EH (cell line): ENCODE measurements around the gene EPN2.

Source experiments
- DNase-seq: peaks from one replicate; pipeline ENCODE4 v3.0.0-alpha.2; 2015; ENCODE audit warnings: low read depth

EPN2 gene

DNA sequence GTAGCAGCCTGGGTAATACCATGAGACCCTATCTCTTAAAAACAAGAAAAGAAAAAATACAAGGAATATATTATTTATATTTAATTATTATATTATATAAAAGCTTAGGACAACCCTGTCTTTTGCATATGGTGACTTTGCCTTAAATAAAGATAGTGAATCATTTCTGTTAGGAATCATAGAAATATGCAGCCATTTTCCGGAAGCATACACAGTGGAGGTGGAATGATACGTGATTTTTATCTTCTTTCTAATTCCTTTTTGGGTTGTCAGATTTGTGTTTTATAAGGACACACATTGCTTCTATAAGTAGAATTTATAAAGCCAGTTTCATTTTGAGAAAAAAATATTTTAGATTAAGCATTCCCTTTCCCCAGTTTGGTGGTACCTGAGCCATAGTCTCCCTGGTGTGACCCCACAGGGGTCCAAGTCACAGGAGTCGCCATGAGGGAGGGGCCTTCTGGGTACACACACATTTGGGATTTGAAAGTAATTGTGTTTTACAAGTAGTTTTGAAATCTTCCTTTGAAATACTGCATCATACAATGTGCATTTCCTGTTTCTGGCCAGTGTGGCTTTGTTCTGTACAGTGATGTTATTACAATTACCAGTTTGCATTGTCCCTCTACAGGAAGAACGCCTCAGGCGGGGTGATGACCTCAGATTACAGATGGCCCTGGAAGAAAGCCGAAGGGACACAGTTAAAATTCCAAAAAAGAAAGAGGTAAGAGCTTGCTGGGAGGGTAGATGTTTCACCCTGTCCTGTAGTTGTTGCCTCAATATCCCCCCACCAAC is 74.5 kb downstream of the EPN2 start:
- peak; percentile 66 for DNase-seq

DNA sequence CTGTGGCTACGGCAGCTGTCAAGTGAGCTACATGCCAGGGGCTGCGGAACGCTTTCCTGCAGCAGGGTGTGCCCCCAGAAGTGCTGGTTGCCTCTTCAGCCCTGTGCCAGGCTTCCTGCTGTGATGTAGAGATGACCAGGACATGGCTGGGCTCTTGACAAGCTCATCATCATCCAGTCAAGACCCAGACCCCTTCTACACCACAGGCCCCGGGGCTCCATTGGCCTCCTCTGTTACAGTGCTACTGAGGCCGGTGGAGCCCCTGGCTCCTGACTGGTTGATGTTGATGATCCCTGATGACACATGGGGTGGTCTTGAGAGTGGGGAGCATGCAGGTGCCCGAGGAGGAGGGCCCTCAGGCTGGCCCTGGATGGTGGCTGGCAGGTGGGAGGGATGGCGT is 75.2 kb downstream of the EPN2 start:
- no peak for DNase-seq

DNA sequence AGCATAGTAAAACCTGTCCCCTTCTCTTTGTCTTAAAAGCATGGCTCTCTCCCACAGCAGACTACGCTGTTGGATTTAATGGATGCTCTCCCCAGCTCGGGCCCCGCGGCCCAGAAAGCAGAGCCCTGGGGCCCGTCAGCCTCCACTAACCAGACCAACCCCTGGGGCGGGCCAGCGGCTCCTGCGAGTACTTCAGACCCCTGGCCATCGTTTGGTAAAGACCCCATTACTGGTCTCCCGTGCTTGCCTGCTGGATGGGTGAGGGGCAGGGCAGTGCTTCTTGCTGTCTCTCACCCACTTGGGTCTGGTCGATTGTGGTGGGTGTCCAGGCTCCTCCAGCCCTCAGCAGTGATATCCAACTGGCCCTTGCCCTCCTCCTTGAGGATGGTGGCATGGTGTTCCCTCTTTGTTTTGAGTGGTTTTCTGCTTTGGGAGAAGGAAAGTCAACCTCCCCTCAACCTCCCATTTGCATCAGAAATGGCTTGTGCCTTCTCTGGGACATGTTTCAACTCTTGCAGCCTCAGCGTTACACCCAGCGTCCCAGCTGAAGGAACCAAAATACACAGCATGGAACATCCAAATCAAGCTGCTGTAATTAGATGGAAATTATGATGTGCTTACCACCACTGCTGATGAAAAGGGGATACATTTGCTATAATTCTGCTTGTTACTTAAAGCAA is 76.0 kb downstream of the EPN2 start:
- DNase-seq = no peak

DNA sequence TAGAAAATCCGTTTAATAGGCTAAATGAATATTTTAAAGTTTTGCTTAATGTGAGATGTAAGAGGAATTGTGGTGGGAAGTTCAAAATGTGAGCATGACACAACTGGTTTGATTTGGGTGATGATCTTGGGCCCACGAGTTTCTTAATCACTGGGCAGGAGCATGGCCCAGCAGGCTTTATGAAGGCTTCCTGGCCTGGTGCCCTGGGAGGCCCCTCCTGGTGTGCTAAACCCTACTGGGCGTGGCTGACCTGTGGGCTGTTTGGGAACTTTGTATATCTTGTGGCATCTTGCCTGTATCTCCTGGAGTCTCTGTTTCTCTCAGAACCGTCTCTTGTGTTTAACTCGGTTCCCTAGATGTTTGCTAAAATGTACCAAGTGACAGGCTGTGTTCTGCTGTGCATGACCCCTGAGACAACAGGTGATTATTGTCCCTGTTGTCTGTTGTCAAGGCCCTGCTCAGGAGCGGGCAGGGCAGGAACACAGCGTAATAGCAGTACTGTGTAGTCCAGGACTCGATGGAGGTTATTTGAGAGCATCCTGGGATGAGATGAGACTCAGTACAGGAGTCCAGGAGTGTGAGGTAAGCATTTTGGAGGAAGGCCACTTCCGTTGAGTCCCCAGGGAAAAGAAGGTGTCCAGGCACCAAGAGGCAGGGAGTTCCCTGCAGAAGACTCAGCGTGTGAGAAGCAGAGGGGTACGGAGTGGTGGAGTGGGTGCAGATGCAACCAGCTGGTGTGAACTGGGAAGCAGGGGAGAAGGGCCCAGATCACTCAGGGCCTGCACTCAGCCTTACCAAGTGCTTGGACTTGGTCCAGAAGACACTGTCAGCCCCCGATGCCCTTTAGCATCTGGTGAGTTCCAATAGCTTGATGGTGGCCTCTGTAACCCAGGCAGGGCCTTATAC is 76.8 kb downstream of the EPN2 start:
- DNase-seq = no peak

DNA sequence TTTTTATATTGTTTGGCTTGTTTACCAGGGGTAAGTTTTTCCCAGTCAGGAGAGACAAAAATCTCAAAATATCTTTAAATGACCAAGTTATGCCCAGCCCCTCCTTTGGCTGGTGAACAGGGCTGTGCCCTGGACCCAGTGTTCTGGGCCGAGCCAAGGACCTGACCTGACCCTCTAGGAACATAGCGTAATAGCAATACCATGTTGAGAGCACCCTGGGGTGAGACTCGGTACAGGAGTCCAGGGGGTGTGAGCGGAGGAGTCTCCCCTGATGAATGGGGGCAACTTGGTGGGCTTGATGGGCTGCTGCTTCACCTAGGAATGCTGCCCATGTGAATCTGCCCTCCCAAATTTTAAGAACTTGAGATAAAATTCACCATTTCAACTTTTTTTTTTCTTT is 77.9 kb downstream of the EPN2 start:
- no peak for DNase-seq

DNA sequence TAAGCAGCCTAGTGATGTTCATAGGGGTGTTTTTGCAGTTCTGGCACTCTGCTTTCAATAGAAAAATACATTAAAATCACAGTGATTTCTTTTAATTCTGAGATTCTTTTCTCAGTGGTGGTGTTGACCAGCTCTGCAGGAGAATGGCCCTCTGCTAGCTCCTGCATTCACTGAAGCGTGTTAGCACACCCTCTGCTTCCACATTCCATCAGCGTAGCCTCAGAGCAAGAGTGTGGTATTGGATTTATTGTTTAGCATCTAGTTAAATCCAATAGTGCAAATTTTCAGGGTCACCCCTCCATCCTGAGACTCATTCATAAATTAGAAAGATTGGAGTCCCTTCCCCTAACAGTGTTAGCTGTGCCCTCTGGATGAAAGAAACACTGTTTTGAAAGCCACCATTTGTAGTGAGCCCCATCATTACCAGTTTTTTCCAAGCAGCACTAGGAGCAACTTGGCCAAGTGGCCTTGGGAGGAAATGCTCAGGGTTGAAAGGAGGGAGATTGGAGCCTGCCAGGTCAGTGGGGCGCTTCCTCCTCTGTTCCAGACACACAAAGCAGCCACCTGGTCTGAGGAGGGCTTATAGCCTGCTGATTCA is 79.7 kb downstream of the EPN2 start:
- DNase-seq = no peak

DNA sequence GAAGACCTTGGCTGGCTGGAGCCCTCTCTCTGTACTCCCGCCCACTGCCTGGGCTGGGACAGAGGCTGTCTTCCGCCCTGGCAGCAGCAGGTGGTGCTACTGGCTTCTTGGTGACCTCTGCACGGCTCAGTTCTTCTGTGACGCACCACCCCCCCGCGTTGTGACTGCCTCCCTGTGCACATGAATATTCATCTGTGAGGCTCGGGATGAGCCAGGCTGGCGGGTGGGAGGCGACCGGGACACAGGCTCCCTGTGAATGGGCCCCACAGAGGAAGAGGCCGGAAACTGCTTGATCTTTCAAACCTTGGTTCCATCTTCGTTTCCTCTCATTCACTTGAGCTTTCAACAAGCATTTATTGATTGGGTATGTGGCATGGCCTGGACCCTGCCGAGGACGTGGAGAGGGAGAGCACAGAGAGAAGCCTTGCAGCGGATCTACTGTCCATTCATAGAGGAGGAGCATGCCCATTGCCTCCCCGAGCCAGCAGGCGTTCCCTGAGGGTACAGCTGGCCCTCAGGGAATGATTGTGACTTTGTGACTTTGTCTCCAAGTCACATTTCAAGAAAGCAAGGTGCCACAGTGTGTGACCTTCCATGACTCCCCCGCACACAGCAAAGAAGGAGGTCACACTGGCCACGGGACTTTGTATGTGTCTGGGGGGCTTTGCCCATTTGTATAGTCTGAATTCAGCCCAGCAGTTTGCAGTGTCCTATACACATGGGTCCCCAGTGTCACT is 80.4 kb downstream of the EPN2 start:
- DNase-seq = peak; percentile 75

DNA sequence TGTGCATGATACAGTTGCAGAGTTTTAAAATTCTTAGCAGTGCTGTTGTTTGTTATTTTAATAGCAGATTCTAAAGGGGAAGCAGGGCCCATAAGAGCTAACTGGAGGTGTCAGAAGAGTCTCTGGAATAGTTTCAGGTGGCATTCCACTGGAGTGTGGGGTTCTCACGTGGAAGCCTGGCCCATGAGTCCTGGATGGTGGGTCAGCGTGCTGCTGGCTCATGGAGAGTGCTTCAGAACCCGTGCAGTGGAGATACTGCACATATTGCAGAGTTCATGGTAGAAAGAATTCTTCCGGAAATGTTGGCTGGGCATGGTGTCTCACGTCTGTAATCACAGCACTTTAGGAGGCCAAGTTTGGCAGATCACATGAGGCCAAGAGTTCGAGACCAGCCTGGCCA is 81.4 kb downstream of the EPN2 start:
- no peak for DNase-seq

DNA sequence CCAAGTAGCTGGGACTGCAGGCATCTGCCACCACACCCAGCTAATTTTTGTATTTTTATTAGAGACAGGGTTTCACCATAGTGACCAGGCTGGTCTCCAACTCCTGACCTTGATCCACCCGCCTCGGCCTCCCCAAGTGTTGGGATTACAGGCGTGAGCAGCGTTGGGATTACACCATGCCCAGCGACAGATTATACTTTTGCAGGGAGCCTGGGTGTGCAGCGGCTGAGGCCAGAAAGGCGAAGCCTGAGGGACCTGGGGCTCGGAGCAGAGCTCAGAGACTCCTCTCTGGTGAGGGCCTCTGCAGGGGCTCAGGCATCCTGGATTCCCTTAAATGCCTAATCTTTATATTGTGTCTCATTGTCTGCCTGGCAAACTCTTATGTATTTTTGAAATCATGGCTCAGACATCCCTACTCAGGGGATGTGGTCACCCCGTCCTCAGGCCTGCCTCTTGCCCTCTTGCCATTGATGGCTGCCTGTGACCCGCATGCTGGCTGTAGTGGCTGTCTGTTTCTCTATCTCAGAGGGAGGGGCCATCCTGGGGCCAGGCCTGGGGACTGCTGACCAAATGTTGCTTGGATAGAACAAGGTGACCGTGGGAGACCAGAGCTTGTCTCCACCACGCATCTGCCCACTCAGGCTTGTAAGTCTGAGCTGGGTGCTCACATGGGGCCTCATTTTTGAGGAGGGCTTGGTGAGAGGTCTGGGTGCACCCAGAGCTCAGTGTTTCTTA is 82.8 kb downstream of the EPN2 start:
- no peak for DNase-seq

DNA sequence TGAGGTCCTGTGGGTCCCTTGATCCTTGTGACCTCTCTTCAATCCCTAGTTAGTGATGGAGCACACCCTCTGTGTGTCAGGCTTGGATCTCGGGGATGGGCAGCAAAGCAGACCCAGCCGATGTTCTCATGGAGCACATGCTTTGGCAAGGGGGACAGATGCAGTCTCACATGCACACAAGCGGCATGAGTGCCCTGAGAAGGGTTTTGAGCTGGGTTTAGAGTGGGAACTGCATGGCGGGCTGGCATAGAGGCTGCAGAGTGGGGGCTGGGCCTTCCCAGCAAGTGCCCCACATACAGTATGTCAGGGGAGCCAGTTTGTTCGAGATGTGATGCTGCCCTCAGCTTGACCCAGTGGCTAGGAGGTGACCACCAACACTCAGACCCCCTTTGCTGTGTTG is 83.7 kb downstream of the EPN2 start:
- DNase-seq = no peak

DNA sequence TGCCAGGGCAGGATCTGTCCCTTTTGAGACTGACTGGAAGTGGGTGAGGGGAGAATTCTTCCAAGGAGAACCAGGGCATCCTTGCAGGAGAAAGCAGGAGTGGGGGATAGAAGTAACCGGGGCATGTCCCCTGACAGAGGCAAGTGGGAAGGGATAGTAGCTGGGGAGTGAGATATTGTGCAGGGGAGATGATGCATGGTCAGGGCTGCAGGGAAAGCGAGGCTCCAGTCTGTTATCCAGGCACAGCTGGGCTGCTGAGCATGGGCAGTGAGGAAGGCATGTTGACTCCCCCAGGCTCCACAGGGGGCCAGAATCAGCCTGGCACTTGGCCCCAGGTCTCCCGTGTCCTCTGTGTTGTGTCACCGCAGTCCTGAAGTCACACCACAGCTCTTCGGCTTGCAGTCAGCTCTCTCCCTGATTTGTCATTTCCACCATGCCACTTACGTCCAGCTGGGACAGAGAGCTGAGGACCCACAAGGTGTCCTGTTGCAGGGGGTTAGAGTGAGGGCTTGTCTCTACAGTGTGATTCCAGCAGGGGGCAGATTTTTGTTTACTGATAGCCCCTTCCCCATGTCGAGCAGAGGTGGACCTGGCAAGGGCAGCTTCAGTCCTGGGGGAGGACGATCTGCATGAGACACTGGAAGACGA is 84.4 kb downstream of the EPN2 start:
- no peak for DNase-seq

DNA sequence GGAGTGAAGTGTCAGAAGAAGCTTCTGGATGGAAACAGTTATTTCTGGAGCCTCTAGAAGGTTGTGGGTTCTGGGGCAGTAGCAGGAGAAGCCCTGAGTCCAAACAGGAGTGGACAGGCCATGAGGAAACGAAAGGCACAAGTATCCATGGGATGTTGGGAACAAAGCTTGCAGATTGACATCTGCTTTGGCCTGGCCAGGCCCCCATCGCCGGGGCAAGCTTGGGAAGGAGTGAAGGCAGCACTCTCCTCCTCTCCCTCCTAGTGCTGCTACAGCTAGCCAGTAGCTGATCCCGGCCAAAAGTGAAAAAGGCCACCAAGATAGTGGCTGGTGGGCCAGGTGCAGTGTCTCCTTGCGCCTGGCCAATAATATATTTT is 85.0 kb downstream of the EPN2 start:
- no peak for DNase-seq

DNA sequence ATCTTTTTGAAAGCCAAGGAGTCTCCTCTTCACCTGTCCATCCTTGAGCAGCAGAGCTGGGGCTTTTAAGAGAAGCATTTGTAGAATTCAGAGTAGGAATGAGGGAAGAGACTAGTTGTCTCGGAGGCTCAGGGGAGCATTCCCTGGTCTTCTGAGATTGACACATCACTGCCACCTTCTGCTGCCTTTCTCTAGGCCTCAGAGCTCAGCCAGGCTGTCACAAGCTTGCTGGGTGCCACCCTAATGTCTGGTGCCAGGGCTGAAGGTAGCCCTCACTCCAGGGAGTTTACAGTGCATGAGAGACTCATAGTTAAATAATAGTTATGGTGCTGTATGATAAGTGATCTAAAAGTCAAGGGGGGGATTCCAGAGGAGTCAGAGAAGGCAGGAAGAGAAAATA is 85.7 kb downstream of the EPN2 start:
- DNase-seq = no peak

DNA sequence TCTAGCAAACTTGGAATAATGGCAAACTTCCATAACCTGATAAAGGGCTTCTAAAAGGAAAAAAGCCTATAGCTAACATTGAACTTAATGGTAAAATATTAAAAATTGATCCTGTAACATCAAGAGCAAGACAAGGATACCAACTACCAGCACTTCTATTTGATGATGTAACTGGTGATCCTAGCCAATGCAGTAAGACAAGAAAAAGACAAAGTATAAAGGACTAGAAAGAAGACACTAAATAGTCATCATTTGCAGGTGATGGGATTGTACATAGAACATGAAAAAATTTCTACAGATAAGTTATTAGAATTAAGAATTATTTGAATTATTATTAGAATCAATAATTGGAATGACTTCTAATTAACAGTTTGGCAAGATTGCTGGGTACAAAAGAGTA is 88.4 kb downstream of the EPN2 start:
- no peak for DNase-seq

DNA sequence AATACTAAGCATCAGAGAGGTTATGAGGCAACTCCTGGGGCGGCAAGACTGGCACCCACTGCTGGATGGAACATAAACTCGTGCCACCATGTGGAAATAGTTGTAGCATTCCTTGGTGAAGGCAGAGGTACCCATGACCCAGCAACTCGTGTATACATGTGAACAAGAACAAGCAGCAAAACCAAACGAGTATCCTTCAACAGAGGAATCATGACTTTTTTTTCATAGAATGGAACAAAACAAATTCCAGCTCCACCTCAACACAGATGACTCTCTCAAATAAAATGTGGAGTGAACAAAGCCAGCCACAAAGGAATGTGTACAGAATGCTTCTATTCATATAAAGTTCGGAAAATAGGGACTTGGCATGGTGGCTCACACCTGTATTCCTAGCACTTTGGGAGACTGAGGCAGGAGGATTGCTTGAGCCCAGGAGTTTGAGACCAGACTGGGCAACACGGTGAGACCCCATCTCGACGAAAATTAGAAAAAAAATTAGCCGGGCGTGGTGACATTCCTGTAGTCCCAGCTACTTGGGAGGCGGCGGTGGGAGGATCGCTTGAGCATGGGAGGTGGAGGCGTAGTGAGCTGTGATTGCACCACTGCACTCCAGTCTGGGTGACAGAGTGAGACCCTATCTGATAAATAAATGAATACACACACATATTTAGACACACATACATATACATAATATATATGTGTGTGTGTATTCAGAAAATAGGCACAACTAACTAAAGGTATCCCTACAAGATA is 90.0 kb downstream of the EPN2 start:
- peak; percentile 86 for DNase-seq

DNA sequence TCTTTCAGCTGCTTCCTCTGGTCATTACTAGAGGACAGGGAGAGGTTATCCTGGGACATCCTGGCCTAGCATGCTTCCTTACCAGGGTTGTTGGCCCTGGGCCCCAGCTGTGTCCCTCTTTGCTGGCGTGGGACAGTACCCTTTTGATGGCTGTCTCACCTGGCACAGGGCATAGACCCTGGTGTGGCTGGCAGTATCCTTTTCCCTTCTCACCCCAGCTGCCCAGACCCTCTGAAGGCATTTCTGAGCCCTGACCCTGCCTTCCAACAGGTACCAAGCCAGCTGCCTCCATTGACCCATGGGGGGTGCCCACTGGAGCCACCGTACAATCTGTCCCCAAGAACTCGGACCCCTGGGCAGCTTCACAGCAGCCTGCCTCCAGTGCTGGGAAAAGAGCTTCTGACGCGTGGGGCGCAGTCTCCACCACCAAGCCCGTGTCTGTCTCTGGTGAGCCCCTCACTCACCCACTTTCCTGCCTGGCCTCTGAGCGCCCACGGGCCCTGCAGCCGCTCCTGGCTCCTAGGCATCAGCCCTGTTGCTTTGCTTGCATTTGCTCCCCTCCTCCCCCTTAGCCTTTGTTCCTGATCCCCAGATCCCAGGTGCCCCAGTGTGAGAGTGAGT is 91.4 kb downstream of the EPN2 start:
- DNase-seq = no peak

DNA sequence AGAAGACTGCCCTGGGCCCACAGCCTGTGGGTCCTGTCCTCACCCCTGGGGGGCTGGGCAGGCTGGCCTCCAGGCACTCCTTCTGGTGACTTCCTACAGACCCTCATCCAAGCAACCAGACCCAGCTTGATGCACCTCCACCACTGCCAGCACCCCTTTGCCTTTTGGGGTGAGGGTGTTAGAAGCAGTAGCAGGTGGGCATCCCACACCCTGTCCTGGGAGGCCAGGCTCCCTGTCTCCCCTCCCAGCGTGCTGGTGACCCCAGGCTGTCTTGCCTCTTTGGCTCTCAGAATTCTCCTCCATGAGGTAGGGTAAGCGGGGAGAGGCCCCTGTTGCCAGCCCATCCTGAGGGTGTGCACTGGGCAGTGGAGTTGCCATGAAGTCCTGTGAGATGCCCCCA is 92.0 kb downstream of the EPN2 start:
- DNase-seq = no peak

DNA sequence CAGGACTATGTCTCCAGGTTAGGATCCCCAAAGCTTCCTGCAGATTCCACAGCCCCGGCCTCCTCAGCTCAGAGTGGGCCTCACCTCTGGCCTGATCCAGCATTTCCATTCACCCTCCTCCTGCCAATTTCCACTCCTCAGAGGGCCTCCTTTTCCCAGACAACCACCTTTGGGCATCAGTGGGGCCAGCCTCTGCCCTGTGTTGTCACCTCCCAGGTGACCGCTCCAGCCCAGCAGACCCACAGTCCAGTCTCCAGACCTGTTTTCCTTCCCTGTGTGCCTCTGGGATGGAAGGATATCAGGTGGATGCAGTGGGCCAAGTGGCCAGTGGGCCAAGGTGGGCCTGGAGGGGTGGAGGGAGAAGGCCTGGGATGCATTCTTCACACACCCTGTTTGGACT is 92.7 kb downstream of the EPN2 start:
- DNase-seq = no peak

DNA sequence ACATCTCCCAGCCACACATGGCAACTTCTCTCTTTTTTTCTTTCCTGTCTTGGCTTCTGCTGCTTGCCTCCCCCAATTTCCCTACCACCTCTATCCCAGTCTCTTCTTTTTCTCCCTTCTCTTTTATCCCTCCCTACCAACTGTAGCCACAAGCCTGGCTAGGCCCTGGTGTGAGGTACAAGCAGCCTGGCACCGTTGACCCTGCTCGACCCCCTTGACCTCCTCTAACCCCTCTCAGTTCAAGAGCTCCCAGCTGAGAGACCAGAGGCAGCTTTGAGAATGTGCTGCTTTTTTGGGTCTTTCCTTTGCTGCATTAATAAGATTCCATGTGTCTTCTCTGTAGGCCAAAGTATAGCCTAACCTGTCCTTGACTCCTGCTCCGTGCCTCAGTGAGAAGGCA is 93.1 kb downstream of the EPN2 start:
- DNase-seq = no peak
